Tracheal epithelial cell (primary cell): ENCODE data around the gene NYAP1. TPM values are rescaled to one million over a fixed set of nuclear protein-coding genes. Genes with fewer than 3 reads are reported as not detected.

ENCODE experiments used
- total RNA-seq: library from RNA; depleted of rRNA; stranded (reverse); fragments of >200 nt; gene quantifications from 2 replicates; pipeline ENCODE4 v1.2.1, GENCODE V29; 2014

NYAP1 gene
- total RNA-seq, result 0.85 and 1.4 TPM in 2 replicates

DNA sequence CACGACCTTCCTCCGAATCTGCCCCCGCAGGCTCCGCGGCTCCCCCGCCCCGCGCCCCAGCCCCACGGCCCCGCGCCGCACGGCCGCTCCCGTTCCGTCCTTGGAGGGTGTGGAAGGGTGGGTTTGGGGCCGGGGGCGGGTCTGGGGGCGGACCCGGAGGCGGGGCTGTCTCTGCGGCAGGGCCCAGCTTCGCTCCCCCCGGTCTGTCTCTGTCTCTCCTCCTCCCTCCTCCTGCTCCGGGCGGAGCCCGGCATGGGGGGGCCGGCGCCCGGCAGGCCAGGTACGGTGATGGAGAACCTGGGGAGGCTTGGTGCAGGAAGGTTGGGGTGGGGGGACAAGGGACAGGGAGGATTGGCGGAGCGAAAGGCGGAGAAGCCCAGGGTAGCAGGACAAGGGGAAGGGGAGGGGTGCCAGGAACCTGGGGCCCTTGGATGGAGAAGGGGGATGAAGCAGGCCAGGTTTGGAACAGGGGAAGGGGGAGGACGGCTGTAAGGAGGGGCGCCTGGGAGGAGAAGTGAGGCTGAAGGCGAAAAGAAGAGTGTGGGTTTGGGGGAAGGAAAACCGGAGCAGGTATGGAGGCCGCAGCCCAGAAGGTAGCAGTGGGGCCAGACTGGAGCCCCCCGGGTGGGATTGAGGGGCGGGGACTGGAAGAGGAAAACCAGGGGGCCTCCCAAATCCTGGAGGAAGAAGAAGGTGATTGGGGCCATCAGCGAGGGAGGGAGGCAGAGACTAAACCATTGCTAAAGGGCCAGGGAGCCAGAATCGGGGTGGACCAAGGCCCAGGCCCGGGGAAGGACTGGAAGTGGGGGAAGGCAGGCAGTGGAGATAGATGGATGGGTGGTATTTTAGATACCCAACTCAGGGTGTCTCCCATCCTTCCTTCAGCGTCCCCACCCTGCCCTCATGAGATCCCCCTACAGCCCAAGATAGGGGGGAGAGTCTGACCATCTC is at the start of gene NYAP1:
Gene NYAP1, plus strand, starts transcription at position 206 of the 951 bp plus-strand sequence. CDS start 1,385 bp downstream, outside the sequence.

DNA sequence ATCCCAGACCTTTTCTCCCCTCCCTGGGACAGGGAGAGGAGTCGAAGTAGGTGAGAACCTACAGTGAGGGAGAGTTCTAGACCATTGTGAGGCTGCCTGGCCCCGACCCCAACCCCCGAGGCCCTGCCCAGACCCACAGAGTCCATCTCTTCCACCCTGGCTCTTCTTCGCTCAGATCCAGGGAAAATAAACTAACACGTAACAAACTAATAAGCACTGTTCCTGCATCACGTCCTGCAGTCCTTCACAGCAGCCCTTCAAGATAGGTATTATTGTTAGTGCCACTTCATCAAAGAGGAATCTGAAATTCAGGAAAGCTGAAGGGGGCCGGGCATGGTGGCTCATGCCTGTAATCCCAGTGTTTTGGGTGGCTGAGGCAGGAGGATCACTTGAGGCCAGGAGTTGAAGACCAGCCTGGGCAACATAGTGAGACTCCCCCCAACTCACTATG is 19.5 kb upstream of the NYAP1 start, which contains the start of gene SPACDR:
Gene SPACDR, minus strand, starts transcription at position 51 of the 451 bp plus-strand sequence. CDS start 235 bp downstream, outside the sequence.

DNA sequence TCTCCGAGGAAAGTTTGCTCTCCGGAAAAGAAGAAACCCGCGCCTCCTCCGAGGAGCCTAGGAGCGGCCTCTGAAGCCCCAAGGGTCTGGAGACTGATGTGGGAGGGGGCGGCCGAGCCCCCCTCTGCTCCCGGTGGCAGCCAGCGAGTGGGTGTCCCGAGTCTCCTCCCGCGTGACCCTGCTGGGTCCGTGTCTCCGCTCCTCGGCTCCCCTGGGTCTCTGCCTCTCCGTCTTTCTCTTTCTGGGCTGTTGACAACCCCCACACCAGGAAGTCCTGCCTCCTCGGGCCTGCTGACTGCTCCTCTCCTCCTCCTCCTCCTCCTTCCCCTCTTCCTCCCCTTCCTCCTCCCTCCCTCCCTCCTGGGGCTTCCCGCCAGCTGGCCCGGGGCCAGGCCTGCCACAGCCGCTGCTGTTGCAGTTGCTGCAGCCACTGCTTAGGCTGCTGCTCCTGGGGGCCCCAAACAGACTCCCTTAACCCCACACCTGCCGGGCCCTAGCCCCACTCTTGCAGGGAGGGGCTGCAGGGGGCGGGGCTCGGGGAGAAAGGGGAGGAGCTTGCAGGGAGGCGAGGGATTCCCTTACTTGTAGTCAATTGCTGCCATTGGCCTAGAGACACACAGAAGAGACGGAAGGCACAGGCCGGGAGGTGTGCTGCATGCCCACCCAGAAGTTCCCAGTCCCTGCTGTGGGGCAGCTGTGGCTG is 4.6 kb upstream of the NYAP1 start, which contains the start of gene TSC22D4:
Gene TSC22D4, minus strand, starts transcription at position 257 of the 703 bp plus-strand sequence. CDS start 1,176 bp downstream, outside the sequence.

DNA sequence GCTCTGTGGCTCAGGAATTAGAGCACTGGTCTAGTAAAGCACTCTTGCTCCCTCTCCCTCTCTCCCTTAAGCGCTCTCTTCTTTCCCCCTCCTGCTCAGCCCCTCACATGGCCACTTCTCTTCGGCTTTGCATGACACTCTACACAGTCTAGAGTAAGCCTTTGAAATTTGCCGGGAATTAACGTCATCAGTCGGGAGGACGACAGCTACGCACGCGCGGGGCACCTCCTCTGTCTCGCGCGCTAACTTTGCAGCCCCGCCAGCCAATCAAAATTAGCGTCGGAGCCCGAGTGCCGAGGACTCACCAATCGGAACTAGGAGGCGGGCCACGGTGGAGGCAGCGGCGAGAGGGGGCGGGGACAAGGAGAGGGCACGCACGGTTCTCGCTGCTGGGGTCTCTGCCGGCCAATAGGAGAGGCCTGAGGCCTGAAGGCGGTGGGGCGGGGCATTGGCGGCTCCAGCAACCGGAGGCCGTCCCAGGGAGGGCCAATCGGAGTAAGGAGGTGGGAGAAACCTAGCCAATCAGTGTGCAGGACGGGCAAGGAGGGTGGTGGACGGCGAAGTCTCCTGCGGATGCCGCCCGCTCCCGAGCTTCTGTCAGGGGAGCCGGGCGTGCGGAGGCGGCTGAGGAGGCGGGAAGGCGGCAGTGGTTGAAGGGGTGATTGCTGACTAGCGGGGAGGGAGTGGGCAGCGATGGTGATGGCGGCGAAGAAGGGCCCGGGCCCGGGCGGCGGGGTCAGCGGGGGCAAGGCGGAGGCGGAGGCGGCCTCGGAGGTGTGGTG is 55.1 kb downstream of the NYAP1 start, which contains the start of gene AGFG2:
Gene AGFG2, plus strand, starts transcription at position 550 of the 782 bp plus-strand sequence. Its CDS starts 144 bp downstream, at position 694.

Other genes with a start within 250 kb of the NYAP1 start
- gene SPDYE3, start 176.2 kb upstream of the NYAP1 start, total RNA-seq, result not detected in 2 replicates
- gene PILRB, start 125.8 kb upstream of the NYAP1 start, total RNA-seq, result 3.2 and 5.8 TPM in 2 replicates
- under 0.01 TPM in 1 of 2 replicates, not detected in the other for gene PILRA, start 110.4 kb upstream of the NYAP1 start, total RNA-seq
- 1.4 and 2.8 TPM in 2 replicates for gene ZCWPW1, start 55.2 kb upstream of the NYAP1 start, total RNA-seq
- gene MEPCE, start 54.1 kb upstream of the NYAP1 start, total RNA-seq, result 14.9 and 16.6 TPM in 2 replicates
- 36.6 and 39.2 TPM in 2 replicates for gene PPP1R35, start 47.4 kb upstream of the NYAP1 start, total RNA-seq
- gene SPACDR, start 19.7 kb upstream of the NYAP1 start, total RNA-seq, result 0.48 and 0.85 TPM in 2 replicates
- 12.4 and 14.9 TPM in 2 replicates for gene TSC22D4, start 4.7 kb upstream of the NYAP1 start, total RNA-seq
- 3.4 and 7.0 TPM in 2 replicates for gene AGFG2, start 55.3 kb downstream of the NYAP1 start, total RNA-seq
- gene SAP25, start 90.0 kb downstream of the NYAP1 start, total RNA-seq, result not detected in 2 replicates
- gene LRCH4, start 102.2 kb downstream of the NYAP1 start, total RNA-seq, result 10.9 and 11.6 TPM in 2 replicates
- gene FBXO24, start 102.4 kb downstream of the NYAP1 start, total RNA-seq, result 0.64 TPM in 1 of 2 replicates, not detected in the other
- 1.4 TPM in 1 of 2 replicates, not detected in the other for gene PCOLCE, start 118.4 kb downstream of the NYAP1 start, total RNA-seq
- 3.6 and 3.9 TPM in 2 replicates for gene MOSPD3, start 128.6 kb downstream of the NYAP1 start, total RNA-seq
- 0.72 and 1.3 TPM in 2 replicates for gene TFR2, start 157.6 kb downstream of the NYAP1 start, total RNA-seq
- not detected in 2 replicates for gene ACTL6B, start 172.5 kb downstream of the NYAP1 start, total RNA-seq
- gene GNB2, start 189.8 kb downstream of the NYAP1 start, total RNA-seq, result 99.3 and 110 TPM in 2 replicates
- gene GIGYF1, start 210.3 kb downstream of the NYAP1 start, total RNA-seq, result 12.3 and 15.1 TPM in 2 replicates
- gene POP7, start 222.2 kb downstream of the NYAP1 start, total RNA-seq, result 40.7 and 63.1 TPM in 2 replicates
- gene EPO, start 236.5 kb downstream of the NYAP1 start, total RNA-seq, result not detected in 2 replicates
- gene ZAN, start 249.7 kb downstream of the NYAP1 start, total RNA-seq, result not detected in 2 replicates